ENCODE measurements around the gene IGSF21.
"Not testable (repeated sequence)": the region's sequence is repeated elsewhere in the genome, so short reads cannot be mapped to it uniquely, and the experiment has no call there.

The IGSF21 gene

GRCh38 chr1:18365099-18365705 lies 257.6 kb downstream of the IGSF21 start:
- Histone ChIP-seq H3K27me3 (ENCODE audit: control insufficient read depth, insufficient read depth, low read length) (no peaks in the 10 kb centered on the region), H3K4me1 (ENCODE audit: control insufficient read depth, insufficient read depth, low read length) (no peaks in the 10 kb centered on the region), H3K9me3 (ENCODE audit: control insufficient read depth, insufficient read depth, low read length) (no peaks in the 10 kb centered on the region), H3K4me3 (ENCODE audit: low read length) (no peak overlapping the region), H3K27ac (ENCODE audit: low read length) (no peak overlapping the region), H3K36me3 (ENCODE audit: control insufficient read depth, insufficient read depth, low read length) (no peaks in the 10 kb centered on the region)
- DNase-seq (ENCODE audit: low read depth, low spot score) = no peak
- WGBS (ENCODE audit: insufficient coverage, insufficient read length) = no CpG with 5 or more reads among the region's 31 CpGs

DNA sequence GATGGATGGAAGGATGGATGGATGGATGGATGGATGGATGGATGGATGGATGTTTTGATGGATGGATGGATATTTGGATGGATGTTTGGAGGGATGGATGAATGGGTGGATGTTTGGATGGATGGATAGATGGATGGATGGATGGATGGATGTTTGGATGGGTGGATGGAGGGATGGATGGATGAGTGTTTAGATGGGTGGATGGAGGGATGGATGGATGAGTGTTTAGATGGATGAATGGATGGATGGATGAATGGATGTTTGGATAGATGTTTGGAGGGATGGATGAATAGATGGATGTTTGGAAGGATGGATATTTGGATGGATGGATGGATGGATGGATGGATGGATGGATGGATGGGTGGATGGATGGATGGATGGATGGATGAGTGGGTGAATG lies 264.9 kb downstream of the IGSF21 start:
- H3K27ac ChIP-seq (ENCODE audit: low read length); H3K9me3 ChIP-seq (ENCODE audit: control insufficient read depth, insufficient read depth, low read length); H3K27me3 ChIP-seq (ENCODE audit: control insufficient read depth, insufficient read depth, low read length); H3K4me3 ChIP-seq (ENCODE audit: low read length); H3K4me1 ChIP-seq (ENCODE audit: control insufficient read depth, insufficient read depth, low read length); H3K36me3 ChIP-seq (ENCODE audit: control insufficient read depth, insufficient read depth, low read length); DNase-seq (ENCODE audit: low read depth, low spot score): not testable (repeated sequence)

GRCh38 chr1:18373151-18373550 lies 265.6 kb downstream of the IGSF21 start:
- H3K4me3 ChIP-seq (ENCODE audit: low read length) = no peak overlapping the region
- no peak for DNase-seq (ENCODE audit: low read depth, low spot score)
- H3K9me3 ChIP-seq (ENCODE audit: control insufficient read depth, insufficient read depth, low read length) = no peaks in the 10 kb centered on the region
- H3K27me3 ChIP-seq (ENCODE audit: control insufficient read depth, insufficient read depth, low read length) = no peaks in the 10 kb centered on the region
- WGBS (ENCODE audit: insufficient coverage, insufficient read length) = no CpG with 5 or more reads among the region's 6 CpGs
- no peak overlapping the region for H3K27ac ChIP-seq (ENCODE audit: low read length)
- H3K4me1 ChIP-seq (ENCODE audit: control insufficient read depth, insufficient read depth, low read length) = no peaks in the 10 kb centered on the region; the same call in 1 of the 2 replicates
- H3K36me3 ChIP-seq (ENCODE audit: control insufficient read depth, insufficient read depth, low read length) = no peaks in the 10 kb centered on the region

- DNase-seq (ENCODE audit: low read depth, low spot score) = peak; percentile 52
- no peaks in the 10 kb centered on the region for H3K36me3 ChIP-seq (ENCODE audit: control insufficient read depth, insufficient read depth, low read length)
- no peaks in the 10 kb centered on the region for H3K27me3 ChIP-seq (ENCODE audit: control insufficient read depth, insufficient read depth, low read length)
- no peaks in the 10 kb centered on the region for H3K9me3 ChIP-seq (ENCODE audit: control insufficient read depth, insufficient read depth, low read length)
- no peak overlapping the region for H3K27ac ChIP-seq (ENCODE audit: low read length)
- no CpG with 5 or more reads among the region's 14 CpGs for WGBS (ENCODE audit: insufficient coverage, insufficient read length)
- H3K4me1 ChIP-seq (ENCODE audit: control insufficient read depth, insufficient read depth, low read length) = no peaks in the 10 kb centered on the region; the same call in 1 of the 2 replicates
- H3K4me3 ChIP-seq (ENCODE audit: low read length) = no peak overlapping the region
Observed at GRCh38 chr1:18373882-18374493, 266.4 kb downstream of the IGSF21 start.

DNA sequence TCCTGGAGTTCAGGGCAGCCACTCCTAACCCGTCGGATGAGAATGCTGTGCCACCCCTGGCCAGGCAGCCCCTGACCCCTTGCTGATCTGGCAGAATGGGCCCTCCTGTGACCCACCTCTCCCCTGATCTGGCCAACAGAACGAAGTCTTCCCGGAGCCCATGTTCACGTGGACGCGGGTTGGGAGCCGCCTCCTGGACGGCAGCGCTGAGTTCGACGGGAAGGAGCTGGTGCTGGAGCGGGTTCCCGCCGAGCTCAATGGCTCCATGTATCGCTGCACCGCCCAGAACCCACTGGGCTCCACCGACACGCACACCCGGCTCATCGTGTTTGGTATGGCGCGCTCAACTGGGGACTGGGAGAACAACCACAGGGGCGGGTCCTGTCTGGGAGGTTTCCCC lies 269.1 kb downstream of the IGSF21 start:
- H3K36me3 ChIP-seq (ENCODE audit: control insufficient read depth, insufficient read depth, low read length) = no peaks in the 10 kb centered on the region
- no peak for DNase-seq (ENCODE audit: low read depth, low spot score)
- no peak overlapping the region for H3K27ac ChIP-seq (ENCODE audit: low read length)
- no peaks in the 10 kb centered on the region; the same call in 1 of the 2 replicates for H3K4me1 ChIP-seq (ENCODE audit: control insufficient read depth, insufficient read depth, low read length)
- H3K9me3 ChIP-seq (ENCODE audit: control insufficient read depth, insufficient read depth, low read length) = no peaks in the 10 kb centered on the region
- H3K4me3 ChIP-seq (ENCODE audit: low read length) = no peak overlapping the region
- H3K27me3 ChIP-seq (ENCODE audit: control insufficient read depth, insufficient read depth, low read length) = no peaks in the 10 kb centered on the region
- no CpG with 5 or more reads among the region's 24 CpGs for WGBS (ENCODE audit: insufficient coverage, insufficient read length)

GRCh38 chr1:18380288-18380687 lies 272.7 kb downstream of the IGSF21 start:
- no peaks in the 10 kb centered on the region for H3K27me3 ChIP-seq (ENCODE audit: control insufficient read depth, insufficient read depth, low read length)
- peaks cover 4% of the 10 kb centered on the region; the same call in 1 of the 2 replicates for H3K4me1 ChIP-seq (ENCODE audit: control insufficient read depth, insufficient read depth, low read length)
- no peaks in the 10 kb centered on the region for H3K9me3 ChIP-seq (ENCODE audit: control insufficient read depth, insufficient read depth, low read length)
- H3K4me3 ChIP-seq (ENCODE audit: low read length) = no peak overlapping the region
- no peaks in the 10 kb centered on the region for H3K36me3 ChIP-seq (ENCODE audit: control insufficient read depth, insufficient read depth, low read length)
- no peak for DNase-seq (ENCODE audit: low read depth, low spot score)
- no peak overlapping the region for H3K27ac ChIP-seq (ENCODE audit: low read length)

- Histone ChIP-seq H3K4me3 (ENCODE audit: low read length) (no peak overlapping the region), H3K4me1 (ENCODE audit: control insufficient read depth, insufficient read depth, low read length) (0 out of 2 replicates have a peak, but pooled peaks cover 4% of the 10 kb centered on the region), H3K27ac (ENCODE audit: low read length) (no peak overlapping the region), H3K36me3 (ENCODE audit: control insufficient read depth, insufficient read depth, low read length) (no peaks in the 10 kb centered on the region), H3K9me3 (ENCODE audit: control insufficient read depth, insufficient read depth, low read length) (no peaks in the 10 kb centered on the region), H3K27me3 (ENCODE audit: control insufficient read depth, insufficient read depth, low read length) (no peaks in the 10 kb centered on the region)
- no peak for DNase-seq (ENCODE audit: low read depth, low spot score)
- WGBS (ENCODE audit: insufficient coverage, insufficient read length) = no CpG with 5 or more reads among the region's 5 CpGs
Observed at GRCh38 chr1:18384059-18384458, 276.5 kb downstream of the IGSF21 start.

DNA sequence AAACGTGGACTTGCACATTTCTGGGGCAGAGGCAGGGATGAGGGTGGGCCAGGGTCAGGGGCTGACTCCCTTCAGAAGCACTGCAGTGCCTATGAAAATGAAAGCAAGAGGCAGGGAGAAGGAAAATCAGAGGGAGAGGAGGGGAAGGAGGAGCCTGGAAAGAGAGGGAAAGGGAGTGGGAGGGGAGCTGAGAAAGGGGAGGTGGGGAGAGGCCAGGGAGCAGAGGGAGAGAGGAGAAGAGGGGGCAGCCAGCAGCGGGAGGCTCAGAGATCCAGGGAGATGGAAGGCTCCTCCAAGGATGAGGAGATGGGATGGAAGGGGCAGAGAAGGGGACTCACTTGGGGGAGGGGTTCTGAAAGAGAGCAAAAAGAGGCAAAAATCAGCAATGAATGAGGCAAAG lies 276.9 kb downstream of the IGSF21 start:
- DNase-seq (ENCODE audit: low read depth, low spot score) = no peak
- Histone ChIP-seq H3K27ac (ENCODE audit: low read length) (no peak overlapping the region), H3K9me3 (ENCODE audit: control insufficient read depth, insufficient read depth, low read length) (no peaks in the 10 kb centered on the region), H3K27me3 (ENCODE audit: control insufficient read depth, insufficient read depth, low read length) (no peaks in the 10 kb centered on the region), H3K36me3 (ENCODE audit: control insufficient read depth, insufficient read depth, low read length) (no peaks in the 10 kb centered on the region), H3K4me1 (ENCODE audit: control insufficient read depth, insufficient read depth, low read length) (0 out of 2 replicates have a peak, but pooled peaks cover 4% of the 10 kb centered on the region), H3K4me3 (ENCODE audit: low read length) (no peak overlapping the region)
- WGBS (ENCODE audit: insufficient coverage, insufficient read length) = no CpG with 5 or more reads among the region's 2 CpGs

DNA sequence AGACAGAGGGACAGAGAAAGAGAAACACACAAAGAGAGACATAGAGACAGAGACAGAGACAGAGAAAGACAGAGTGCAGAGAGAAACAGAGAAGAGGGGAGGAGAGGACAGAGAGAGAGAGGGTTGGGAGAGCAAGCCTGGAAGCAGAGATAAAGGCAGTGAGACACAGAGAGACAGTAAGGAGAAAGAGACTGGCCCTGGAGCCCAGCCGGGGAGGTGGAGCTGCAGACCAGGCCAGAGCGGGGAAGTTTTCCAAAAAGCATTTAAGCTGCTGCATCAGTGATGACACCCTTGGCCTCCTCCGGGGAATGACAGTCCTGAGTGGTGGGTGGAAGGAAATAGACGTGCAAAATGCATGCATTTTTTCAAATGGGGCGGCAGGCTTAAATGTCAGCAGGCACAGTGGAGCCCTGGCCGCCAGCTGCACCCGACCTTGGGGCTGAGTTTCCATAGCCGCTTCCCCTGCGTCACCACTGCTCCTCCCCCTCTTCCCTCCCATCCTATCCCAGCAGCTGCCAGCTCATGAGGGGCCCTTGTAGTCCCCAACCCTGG lies 277.7 kb downstream of the IGSF21 start:
- Histone ChIP-seq H3K27ac (ENCODE audit: low read length) (no peak overlapping the region), H3K4me3 (ENCODE audit: low read length) (no peak overlapping the region), H3K27me3 (ENCODE audit: control insufficient read depth, insufficient read depth, low read length) (no peaks in the 10 kb centered on the region), H3K36me3 (ENCODE audit: control insufficient read depth, insufficient read depth, low read length) (no peaks in the 10 kb centered on the region), H3K4me1 (ENCODE audit: control insufficient read depth, insufficient read depth, low read length) (0 out of 2 replicates have a peak, but pooled peaks cover 4% of the 10 kb centered on the region), H3K9me3 (ENCODE audit: control insufficient read depth, insufficient read depth, low read length) (no peaks in the 10 kb centered on the region)
- no peak for DNase-seq (ENCODE audit: low read depth, low spot score)
- no CpG with 5 or more reads among the region's 9 CpGs for WGBS (ENCODE audit: insufficient coverage, insufficient read length)

- Histone ChIP-seq H3K4me3 (ENCODE audit: low read length) (no peak overlapping the region), H3K9me3 (ENCODE audit: control insufficient read depth, insufficient read depth, low read length) (no peaks in the 10 kb centered on the region), H3K27me3 (ENCODE audit: control insufficient read depth, insufficient read depth, low read length) (no peaks in the 10 kb centered on the region), H3K27ac (ENCODE audit: low read length) (no peak overlapping the region), H3K4me1 (ENCODE audit: control insufficient read depth, insufficient read depth, low read length) (0 out of 2 replicates have a peak, but pooled peaks cover 4% of the 10 kb centered on the region), H3K36me3 (ENCODE audit: control insufficient read depth, insufficient read depth, low read length) (no peaks in the 10 kb centered on the region)
- WGBS (ENCODE audit: insufficient coverage, insufficient read length) = no CpG with 5 or more reads among the region's 5 CpGs
- DNase-seq (ENCODE audit: low read depth, low spot score) = no peak
Observed at GRCh38 chr1:18386591-18386990, 279.0 kb downstream of the IGSF21 start.

GRCh38 chr1:18387307-18387706 lies 279.7 kb downstream of the IGSF21 start:
- no peaks in the 10 kb centered on the region for H3K9me3 ChIP-seq (ENCODE audit: control insufficient read depth, insufficient read depth, low read length)
- no peak overlapping the region for H3K4me3 ChIP-seq (ENCODE audit: low read length)
- no peak for DNase-seq (ENCODE audit: low read depth, low spot score)
- no CpG with 5 or more reads among the region's 6 CpGs for WGBS (ENCODE audit: insufficient coverage, insufficient read length)
- H3K36me3 ChIP-seq (ENCODE audit: control insufficient read depth, insufficient read depth, low read length) = no peaks in the 10 kb centered on the region
- no peaks in the 10 kb centered on the region for H3K27me3 ChIP-seq (ENCODE audit: control insufficient read depth, insufficient read depth, low read length)
- no peak overlapping the region for H3K27ac ChIP-seq (ENCODE audit: low read length)
- 0 out of 2 replicates have a peak, but pooled peaks cover 4% of the 10 kb centered on the region for H3K4me1 ChIP-seq (ENCODE audit: control insufficient read depth, insufficient read depth, low read length)

All from iPS DF 6.9 (cell line).